HepG2 (cell line): ENCODE measurements around the gene FGL2. TPM values are rescaled to one million over a fixed set of nuclear protein-coding genes. Genes with fewer than 3 reads are reported as not detected.

ENCODE experiments used
- ATAC-seq: fragments of 200-7000 bp; cut with Tn5 transposase; 3 replicates; pipeline ENCODE4 v1.9.1; 2020; ENCODE audit warnings: mild to moderate bottlenecking, moderate library complexity
- BruUV-seq: library from RNA; stranded (reverse); fragments of 400-500 nt; replicated peaks from 2 replicates; lab custom pipeline; 2021; lab: Mats Ljungman, UMichigan
- CTCF ChIA-PET: fragments of 300-600 bp; formaldehyde crosslinking; extraction: SDS; loops from one replicate; lab custom pipeline; 2021; ENCODE audit warnings: low total read pairs, inconsistent platforms, low intra/inter-chr PET ratio; lab: Yijun Ruan, JAX
- POLR2A ChIA-PET: fragments of 350-600 bp; sonication (Branson Sonifier 250); formaldehyde crosslinking; loops from one replicate; lab custom pipeline; 2020; ENCODE audit warnings: antibody characterized with exemption, inconsistent platforms; lab: Yijun Ruan, JAX
- DNase-seq: peaks from one replicate; pipeline ENCODE4 v3.0.0-alpha.2; 2015; ENCODE audit warnings: low spot score
- FAIRE-seq: peaks from 3 replicates; lab custom pipeline; 2011; peaks lifted over from hg19 to GRCh38; lab: Jason Lieb, UNC
- H2AFZ ChIP-seq: one replicate; pipeline ENCODE4 v1.6.1; 2011; ENCODE audit warnings: low read length, inconsistent platforms
- H3K27ac ChIP-seq: fragments of 300-600 bp; 3 replicates; pipeline ENCODE4 v1.8.0; 2011; ENCODE audit warnings: mixed run types, mild to moderate bottlenecking, mixed read lengths, low read length, inconsistent platforms; ENCODE audit not compliant: insufficient read depth; ENCODE audit errors: extremely low read length
- H3K27me3 ChIP-seq, 2 experiments: fragments of 200-600 bp in 1 of 2; 2 replicates in 1 of 2; 3 replicates in 1 of 2; pipeline versions ENCODE4 v1.6.0 to v1.8.0; 2011; ENCODE audit warnings: low read length in 2 of 2, mild to moderate bottlenecking in 2 of 2, moderate library complexity in 2 of 2, inconsistent platforms in 1 of 2; ENCODE audit not compliant: insufficient read depth in 2 of 2, control insufficient read depth in 1 of 2
- H3K36me3 ChIP-seq, 2 experiments: fragments of 200-600 bp in 1 of 2; replicated peaks in 1 of 2; 2 replicates in 1 of 2; 3 replicates in 1 of 2; pipeline versions ENCODE4 v1.5.1 to v1.8.0; 2011; ENCODE audit warnings: low read length in 2 of 2, inconsistent platforms in 1 of 2; ENCODE audit not compliant: insufficient read depth in 2 of 2, control insufficient read depth in 1 of 2
- H3K4me1 ChIP-seq: 2 replicates; pipeline ENCODE4 v1.5.1; 2012; ENCODE audit warnings: low read length, inconsistent platforms; ENCODE audit not compliant: insufficient read depth
- H3K4me2 ChIP-seq: 2 replicates; pipeline ENCODE4 v1.6.0; 2011; ENCODE audit warnings: low read depth, low read length, inconsistent platforms
- H3K4me3 ChIP-seq, 3 experiments: fragments of 200-600 bp in 1 of 3; sonication (generic), shearing (Covaris generic) in 1 of 3; replicated peaks in 1 of 3; 2 replicates each; pipeline ENCODE4 v1.5.1; 2011 to 2016; ENCODE audit warnings: low read length in 3 of 3, inconsistent platforms in 2 of 3, low read depth in 2 of 3, mild to moderate bottlenecking in 2 of 3, control low read depth in 1 of 3, mixed read lengths in 1 of 3; ENCODE audit not compliant: insufficient read depth in 1 of 3
- H3K79me2 ChIP-seq: one replicate; pipeline ENCODE4 v1.6.1; 2011; ENCODE audit warnings: low read length, inconsistent platforms; ENCODE audit not compliant: insufficient read depth
- H3K9ac ChIP-seq: 2 replicates; pipeline ENCODE4 v1.6.0; 2011; ENCODE audit warnings: mild to moderate bottlenecking, low read depth, low read length, inconsistent platforms; ENCODE audit not compliant: insufficient read depth
- H3K9me3 ChIP-seq: 2 replicates; pipeline ENCODE4 v1.5.1; 2012; ENCODE audit warnings: mild to moderate bottlenecking, low read length
- H4K20me1 ChIP-seq: 2 replicates; pipeline ENCODE4 v1.6.0; 2011; ENCODE audit warnings: inconsistent platforms, mild to moderate bottlenecking, low read length, moderate library complexity; ENCODE audit not compliant: insufficient read depth
- FOXM1 ChIP-seq: sonication (generic); formaldehyde crosslinking; IDR thresholded peaks from 2 replicates; pipeline ENCODE4 v1.5.0; 2020; ENCODE audit warnings: missing genetic modification reagents
- HNF4A ChIP-seq: sonication (generic); formaldehyde crosslinking; IDR thresholded peaks from 2 replicates; pipeline ENCODE4 v1.4.0; 2020; ENCODE audit warnings: missing genetic modification reagents
- MLX ChIP-seq: IDR thresholded peaks from 2 replicates; pipeline ENCODE4 v1.6.1; 2016
- SETDB1 ChIP-seq: sonication (generic); formaldehyde crosslinking; IDR thresholded peaks from 2 replicates; pipeline ENCODE4 v1.5.1; 2020; ENCODE audit warnings: missing genetic modification reagents, mild to moderate bottlenecking, borderline replicate concordance
- SKI ChIP-seq: fragments of 450-650 bp; IDR thresholded peaks from one replicate; pipeline ENCODE4 v1.6.1; 2018; ENCODE audit warnings: mild to moderate bottlenecking; ENCODE audit not compliant: partially characterized antibody
- ZBTB49 ChIP-seq: sonication (generic); formaldehyde crosslinking; IDR thresholded peaks from 2 replicates; pipeline ENCODE4 v1.4.0; 2020; ENCODE audit warnings: missing genetic modification reagents, borderline replicate concordance
- ZIK1 ChIP-seq: sonication (generic); formaldehyde crosslinking; IDR thresholded peaks from 2 replicates; pipeline ENCODE4 v1.5.0; 2020; ENCODE audit warnings: mild to moderate bottlenecking, low read depth, missing genetic modification reagents, borderline replicate concordance
- ZNF232 ChIP-seq: sonication (generic); formaldehyde crosslinking; IDR thresholded peaks from 2 replicates; pipeline ENCODE4 v1.4.0; 2020; ENCODE audit warnings: missing genetic modification reagents, borderline replicate concordance
- ZNF383 ChIP-seq: sonication (generic); formaldehyde crosslinking; IDR thresholded peaks from 2 replicates; pipeline ENCODE4 v1.4.0; 2020; ENCODE audit warnings: missing genetic modification reagents, mild to moderate bottlenecking, borderline replicate concordance
- ZNF431 ChIP-seq: sonication (generic); formaldehyde crosslinking; IDR thresholded peaks from 2 replicates; pipeline ENCODE4 v1.9.0; 2022; ENCODE audit warnings: missing genetic modification reagents, low read depth, mild to moderate bottlenecking, borderline replicate concordance
- ZNF557 ChIP-seq: sonication (generic); formaldehyde crosslinking; IDR thresholded peaks from 2 replicates; pipeline ENCODE4 v1.4.0; 2020; ENCODE audit warnings: missing genetic modification reagents
- ZSCAN22 ChIP-seq: sonication (generic); formaldehyde crosslinking; IDR thresholded peaks from 2 replicates; pipeline ENCODE4 v1.4.0; 2020; ENCODE audit warnings: mild to moderate bottlenecking, missing genetic modification reagents
- ZSCAN5A ChIP-seq: sonication (generic); formaldehyde crosslinking; IDR thresholded peaks from 2 replicates; pipeline ENCODE4 v1.8.0; 2022; ENCODE audit warnings: mild to moderate bottlenecking, missing genetic modification reagents, borderline replicate concordance
- WGBS: methylation state at CpG from one replicate; pipeline ENCODE4 v1.1.6; 2017; ENCODE audit warnings: low lambda C conversion rate; 5-methylcytosine and 5-hydroxymethylcytosine counted together
- in situ Hi-C: cut with HindIII; loops from 2 replicates; pipeline ENCODE4 v1.10.0; 2017; ENCODE audit warnings: low pct_unique_long_range_greater_than_20kb; ENCODE audit not compliant: extremely low pct_ligation_motif_present
- intact Hi-C: fragments of 100-400 bp; cut with micrococcal nuclease; formaldehyde crosslinking; loops from one replicate; pipeline ENCODE4 v1.10.0; 2022; ENCODE audit not compliant: unreplicated experiment
- polyA plus RNA-seq, 8 experiments: library from polyadenylated mRNA; depleted of rRNA in 3 of 8; stranded (reverse) in 7 of 8; unstranded in 1 of 8; fragments of >200 nt; fragmentation: Illumina TruSeq in 4 of 8; extraction: Trizol in 4 of 8; gene quantifications; 2 replicates each; pipeline versions ENCODE4 v1.2.1 to v1.2.3, GENCODE V29; 2011 to 2016; ENCODE audit warnings: low read depth in 4 of 8, missing spikeins in 1 of 8, mixed read lengths in 1 of 8; ENCODE audit not compliant: insufficient read depth in 1 of 8
- total RNA-seq, 5 experiments: library from RNA; depleted of rRNA; stranded (reverse); fragments of >200 nt; fragmentation: Illumina TruSeq; extraction: Trizol; gene quantifications; 2 replicates each; pipeline ENCODE4 v1.2.3, GENCODE V29; 2016; ENCODE audit warnings: low read depth in 1 of 5

The FGL2 gene
- total and polyA plus RNA-seq, 2 of the 13 experiments (the other 11 are each of a cell fraction or from before 2014, with no cell fraction given): 0.04 to 0.15 TPM

GRCh38 chr7:77205706-77206105 lies 6.1 kb upstream of the FGL2 start:
- CTCF ChIA-PET: no interaction called here
- intact Hi-C loops (no loop called here), in situ Hi-C loops (no loop called here)
- H3K79me2 ChIP-seq: no peaks in the 10 kb centered on the region
- no peak overlapping the region for H3K9ac ChIP-seq
- no peaks in the 10 kb centered on the region for H3K27me3 ChIP-seq
- no peak overlapping the region for H2AFZ ChIP-seq
- DNase-seq (no peak), ATAC-seq (no peak), FAIRE-seq (no peak)
- TF ChIP-seq SETDB1 (no peak), FOXM1 (CRISPR knock-in tag) (no peak)
- H3K27ac ChIP-seq: no peak overlapping the region
- no peaks in the 10 kb centered on the region for H3K36me3 ChIP-seq
- H3K9me3 ChIP-seq: peaks cover 21% of the 10 kb centered on the region
- no peaks in the 10 kb centered on the region for H4K20me1 ChIP-seq
- no peak overlapping the region for H3K4me3 ChIP-seq
- H3K4me2 ChIP-seq: no peak overlapping the region
- 100% methylated on average over 3 of the region's 3 CpGs for WGBS
- H3K4me1 ChIP-seq: peaks cover 13% of the 10 kb centered on the region
- POLR2A ChIA-PET: no interaction called here
- no TSS peak for BruUV-seq

- H3K4me2 ChIP-seq: peak overlapping the region; percentile 33
- WGBS: 56% methylated on average over 4 of the region's 4 CpGs
- H3K9me3 ChIP-seq: no peaks in the 10 kb centered on the region
- H2AFZ ChIP-seq: no peak overlapping the region
- no peaks in the 10 kb centered on the region for H3K27me3 ChIP-seq
- no peak overlapping the region for H3K9ac ChIP-seq
- ChIA-PET POLR2A (no interaction called here), CTCF (no interaction called here)
- H3K36me3 ChIP-seq: no peaks in the 10 kb centered on the region
- peaks cover 13% of the 10 kb centered on the region for H3K4me1 ChIP-seq
- DNase-seq: no peak
- BruUV-seq: no TSS peak
- no peaks in the 10 kb centered on the region for H4K20me1 ChIP-seq
- ATAC-seq: peak; percentile 60
- FAIRE-seq: no peak
- H3K79me2 ChIP-seq: no peaks in the 10 kb centered on the region
- in situ Hi-C loops: no loop called here
- no peak overlapping the region for H3K27ac ChIP-seq
- H3K4me3 ChIP-seq: no peak overlapping the region
- intact Hi-C loops: no loop called here
- no peak for TF ChIP-seq HNF4A (CRISPR knock-in tag)
- TF ChIP-seq ZSCAN22 (CRISPR knock-in tag): no peak
- no peak for TF ChIP-seq MLX (CRISPR knock-in tag)
- TF ChIP-seq SKI: no peak
- TF ChIP-seq ZNF232 (CRISPR knock-in tag): no peak
- no peak for TF ChIP-seq ZIK1 (CRISPR knock-in tag)
- TF ChIP-seq ZNF557: no peak
- no peak for TF ChIP-seq ZSCAN5A
- no peak for TF ChIP-seq ZNF431
- no peak for TF ChIP-seq ZBTB49 (CRISPR knock-in tag)
- TF ChIP-seq ZNF383 (CRISPR knock-in tag): no peak
These were observed 2.9 kb upstream of the FGL2 start for GRCh38 chr7:77202481-77202976.
